GOT3 (cell line): ENCODE data around the gene IRF9.

Experiments used
- DNase-seq: peaks from one replicate; lab custom pipeline; 2025; ENCODE audit warnings: mixed read lengths; lab: John Stamatoyannopoulos, UW

IRF9 gene

GRCh38 chr14:24160850-24161804, at the start of gene IRF9:
Gene IRF9 (plus strand): TSS chr14:24161265. CDS start chr14:24162145, 880 bp downstream.
- DNase-seq, result peak; percentile 80

- no peak for DNase-seq
Observed at GRCh38 chr14:24113379-24113800, 47.7 kb upstream of the IRF9 start.

- peak; percentile 42 for DNase-seq
Observed at GRCh38 chr14:24113801-24114531, 47.1 kb upstream of the IRF9 start.

GRCh38 chr14:24114532-24115421, 46.3 kb upstream of the IRF9 start, which contains the start of the genes DCAF11 and NRL:
Gene DCAF11 (plus strand): TSS chr14:24114777. CDS start chr14:24115595, 818 bp downstream.
Gene NRL (minus strand): TSS chr14:24114949. CDS start chr14:24082848, 32,101 bp downstream.
- peak; percentile 91 for DNase-seq

- DNase-seq, result no peak
Observed at GRCh38 chr14:24115422-24116127, 45.5 kb upstream of the IRF9 start.

GRCh38 chr14:24116128-24116814, 44.8 kb upstream of the IRF9 start:
- DNase-seq, result no peak

GRCh38 chr14:24117179-24117578, 43.9 kb upstream of the IRF9 start:
- no peak for DNase-seq

GRCh38 chr14:24119691-24120090, 41.4 kb upstream of the IRF9 start:
- DNase-seq, result no peak

GRCh38 chr14:24121210-24121609, 39.9 kb upstream of the IRF9 start:
- no peak for DNase-seq

- no peak for DNase-seq
Observed at GRCh38 chr14:24122416-24122815, 38.6 kb upstream of the IRF9 start.

- no peak for DNase-seq
Observed at GRCh38 chr14:24122898-24123297, 38.2 kb upstream of the IRF9 start.

GRCh38 chr14:24123424-24124417, 37.3 kb upstream of the IRF9 start:
- no peak for DNase-seq

- DNase-seq, result no peak
Observed at GRCh38 chr14:24126939-24127338, 34.1 kb upstream of the IRF9 start.

GRCh38 chr14:24127673-24128072, 33.4 kb upstream of the IRF9 start:
- no peak for DNase-seq

- no peak for DNase-seq
Observed at GRCh38 chr14:24129410-24129998, 31.6 kb upstream of the IRF9 start.

- no peak for DNase-seq
Observed at GRCh38 chr14:24130380-24130716, 30.7 kb upstream of the IRF9 start, which contains the start of gene FITM1. Gene FITM1 (plus strand): TSS chr14:24130659. CDS start chr14:24131564, 905 bp downstream.

GRCh38 chr14:24130717-24131548, 30.1 kb upstream of the IRF9 start:
- no peak for DNase-seq

- no peak for DNase-seq
Observed at GRCh38 chr14:24131549-24131966, 29.5 kb upstream of the IRF9 start.
